ENCODE data around the gene LRP8. TPM values are rescaled to one million over a fixed set of nuclear protein-coding genes. Genes with fewer than 3 reads are reported as not detected.

LRP8 gene
- total and polyA plus RNA-seq, 4 donors = 0.15 to 0.75 (median 0.29) TPM

DNA sequence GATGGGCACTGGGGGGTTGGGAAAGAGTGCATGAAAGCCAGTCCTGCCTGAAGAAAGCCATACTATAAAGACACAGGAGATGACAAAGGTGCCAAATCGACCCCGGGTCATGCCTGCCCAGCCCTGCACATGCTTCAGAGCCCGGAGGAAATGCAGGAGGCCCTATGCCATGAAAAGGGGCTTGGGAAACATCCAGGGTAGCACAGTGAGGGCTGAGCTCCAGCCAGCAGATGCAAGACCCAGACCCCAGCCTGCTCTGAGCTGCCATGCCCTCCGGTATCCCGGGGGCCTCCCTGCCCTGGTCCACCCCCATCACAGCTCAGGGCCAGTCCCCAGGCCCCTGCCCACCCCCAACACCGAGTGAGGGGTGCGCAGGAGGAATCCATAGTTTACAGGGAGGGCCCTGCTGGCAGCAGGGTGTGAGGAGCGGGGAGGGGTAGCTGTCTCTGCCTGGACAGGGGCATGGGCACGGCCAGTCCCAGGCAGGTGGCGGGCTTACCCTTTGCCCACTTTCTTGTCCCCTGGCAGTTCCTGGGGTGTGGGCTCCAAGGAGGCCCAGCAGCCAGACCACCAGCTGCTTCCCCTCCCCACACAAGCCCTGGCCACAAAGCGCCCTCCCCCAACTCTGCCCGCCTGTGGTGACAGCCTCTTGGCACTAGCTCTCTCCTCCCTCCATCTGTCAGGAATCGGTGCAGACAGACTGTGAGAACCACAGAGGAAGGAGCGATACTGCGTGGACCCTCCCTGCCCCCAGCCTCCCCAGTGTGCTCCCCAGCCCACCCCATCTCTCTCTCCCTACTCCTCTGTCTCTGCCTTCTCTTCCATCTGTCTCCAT lies 16.8 kb downstream of the LRP8 start:
- Histone ChIP-seq H3K27ac (ENCODE audit: low read depth in 1 of 2, low read length in 2 of 2) (no peak overlapping the region), H3K4me3 (ENCODE audit: low read depth in 1 of 3, low read length in 3 of 3) (no peak overlapping the region), H3K4me1 (ENCODE audit: control insufficient read depth in 4 of 4, insufficient read depth in 4 of 4, low read length in 3 of 4) (no peaks in the 10 kb centered on the region), H3K9ac (ENCODE audit: low read depth in 1 of 2, low read length in 2 of 2) (no peak overlapping the region), H3K36me3 (ENCODE audit: control insufficient read depth in 4 of 4, insufficient read depth in 3 of 4, low read depth in 1 of 4, low read length in 3 of 4) (no peaks in the 10 kb centered on the region), H3K27me3 (ENCODE audit: control insufficient read depth in 4 of 4, insufficient read depth in 4 of 4, low read length in 3 of 4) (peaks cover 0 to 2% (median 0%) of the 10 kb centered on the region in 4 donors), H3K9me3 (ENCODE audit: control insufficient read depth in 4 of 4, low read length in 3 of 4) (no peaks in the 10 kb centered on the region)
- TF ChIP-seq ZBTB33 (IDR thresholded peaks at IDR 0.05) = no peak
- TF ChIP-seq RAD21 (IDR thresholded peaks at IDR 0.05) = no peak
- TF ChIP-seq RXRA (IDR thresholded peaks at IDR 0.05) = no peak
- no peak for TF ChIP-seq NR2F2 (IDR thresholded peaks at IDR 0.05)
- TF ChIP-seq ATF3 (IDR thresholded peaks at IDR 0.05) = no peak
- TF ChIP-seq FOXA1 (IDR thresholded peaks at IDR 0.05) = no peak
- no peak for TF ChIP-seq FOXA2 (IDR thresholded peaks at IDR 0.05)
- no peak for TF ChIP-seq GABPA (IDR thresholded peaks at IDR 0.05 in 1 of 2, conservative IDR thresholded peaks at IDR 0.05 in 1 of 2)
- TF ChIP-seq TAF1 (conservative IDR thresholded peaks at IDR 0.05) = no peak
- TF ChIP-seq SP1 (IDR thresholded peaks at IDR 0.05) = no peak
- TF ChIP-seq YY1 (IDR thresholded peaks at IDR 0.05) = no peak
- TF ChIP-seq EGR1 (IDR thresholded peaks at IDR 0.05; ENCODE audit: low read depth in 2 of 2) = no peak
- no peak for DNase-seq (ENCODE audit: low spot score)
- 85% methylated on average over 15 of the region's 15 CpGs for WGBS

- Histone ChIP-seq H3K36me3 (ENCODE audit: control insufficient read depth in 4 of 4, insufficient read depth in 3 of 4, low read depth in 1 of 4, low read length in 3 of 4) (no peaks in the 10 kb centered on the region), H3K9ac (ENCODE audit: low read depth in 1 of 2, low read length in 2 of 2) (no peak overlapping the region), H3K9me3 (ENCODE audit: control insufficient read depth in 4 of 4, low read length in 3 of 4) (no peaks in the 10 kb centered on the region), H3K27ac (ENCODE audit: low read depth in 1 of 2, low read length in 2 of 2) (no peak overlapping the region), H3K4me3 (ENCODE audit: low read depth in 1 of 3, low read length in 3 of 3) (no peak overlapping the region), H3K4me1 (ENCODE audit: control insufficient read depth in 4 of 4, insufficient read depth in 4 of 4, low read length in 3 of 4) (no peaks in the 10 kb centered on the region), H3K27me3 (ENCODE audit: control insufficient read depth in 4 of 4, insufficient read depth in 4 of 4, low read length in 3 of 4) (peaks cover 0 to 2% (median 0%) of the 10 kb centered on the region in 4 donors)
- no peak for DNase-seq (ENCODE audit: low spot score)
- TF ChIP-seq HNF4A (conservative IDR thresholded peaks at IDR 0.05) (no peak), EGR1 (IDR thresholded peaks at IDR 0.05; ENCODE audit: low read depth in 2 of 2) (no peak), ZBTB33 (IDR thresholded peaks at IDR 0.05) (no peak), SP1 (IDR thresholded peaks at IDR 0.05) (no peak), HNF4G (IDR thresholded peaks at IDR 0.05) (no peak), NR2F2 (IDR thresholded peaks at IDR 0.05) (no peak), JUND (IDR thresholded peaks at IDR 0.05) (no peak), RXRA (IDR thresholded peaks at IDR 0.05) (no peak), FOXA1 (IDR thresholded peaks at IDR 0.05) (no peak), YY1 (IDR thresholded peaks at IDR 0.05) (no peak), ATF3 (IDR thresholded peaks at IDR 0.05) (no peak), RAD21 (IDR thresholded peaks at IDR 0.05) (no peak), TAF1 (conservative IDR thresholded peaks at IDR 0.05) (no peak), GABPA (IDR thresholded peaks at IDR 0.05 in 1 of 2, conservative IDR thresholded peaks at IDR 0.05 in 1 of 2) (no peak), MAX (IDR thresholded peaks at IDR 0.05) (no peak), FOXA2 (IDR thresholded peaks at IDR 0.05) (no peak), CTCF (IDR thresholded peaks at IDR 0.05; ENCODE audit: low read depth, low read length, missing input control) (no peak)
- TF ChIP-seq, protein P1, sequence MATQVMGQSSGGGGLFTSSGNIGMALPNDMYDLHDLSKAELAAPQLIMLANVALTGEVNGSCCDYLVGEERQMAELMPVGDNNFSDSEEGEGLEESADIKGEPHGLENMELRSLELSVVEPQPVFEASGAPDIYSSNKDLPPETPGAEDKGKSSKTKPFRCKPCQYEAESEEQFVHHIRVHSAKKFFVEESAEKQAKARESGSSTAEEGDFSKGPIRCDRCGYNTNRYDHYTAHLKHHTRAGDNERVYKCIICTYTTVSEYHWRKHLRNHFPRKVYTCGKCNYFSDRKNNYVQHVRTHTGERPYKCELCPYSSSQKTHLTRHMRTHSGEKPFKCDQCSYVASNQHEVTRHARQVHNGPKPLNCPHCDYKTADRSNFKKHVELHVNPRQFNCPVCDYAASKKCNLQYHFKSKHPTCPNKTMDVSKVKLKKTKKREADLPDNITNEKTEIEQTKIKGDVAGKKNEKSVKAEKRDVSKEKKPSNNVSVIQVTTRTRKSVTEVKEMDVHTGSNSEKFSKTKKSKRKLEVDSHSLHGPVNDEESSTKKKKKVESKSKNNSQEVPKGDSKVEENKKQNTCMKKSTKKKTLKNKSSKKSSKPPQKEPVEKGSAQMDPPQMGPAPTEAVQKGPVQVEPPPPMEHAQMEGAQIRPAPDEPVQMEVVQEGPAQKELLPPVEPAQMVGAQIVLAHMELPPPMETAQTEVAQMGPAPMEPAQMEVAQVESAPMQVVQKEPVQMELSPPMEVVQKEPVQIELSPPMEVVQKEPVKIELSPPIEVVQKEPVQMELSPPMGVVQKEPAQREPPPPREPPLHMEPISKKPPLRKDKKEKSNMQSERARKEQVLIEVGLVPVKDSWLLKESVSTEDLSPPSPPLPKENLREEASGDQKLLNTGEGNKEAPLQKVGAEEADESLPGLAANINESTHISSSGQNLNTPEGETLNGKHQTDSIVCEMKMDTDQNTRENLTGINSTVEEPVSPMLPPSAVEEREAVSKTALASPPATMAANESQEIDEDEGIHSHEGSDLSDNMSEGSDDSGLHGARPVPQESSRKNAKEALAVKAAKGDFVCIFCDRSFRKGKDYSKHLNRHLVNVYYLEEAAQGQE (IDR thresholded peaks at IDR 0.05) = no peak
- 85% methylated on average over 11 of the region's 11 CpGs for WGBS
These were observed 18.1 kb downstream of the LRP8 start for GRCh38 chr1:53309802-53310201.
